ENCODE measurements around the gene CSNK1G3.

CSNK1G3 gene

DNA sequence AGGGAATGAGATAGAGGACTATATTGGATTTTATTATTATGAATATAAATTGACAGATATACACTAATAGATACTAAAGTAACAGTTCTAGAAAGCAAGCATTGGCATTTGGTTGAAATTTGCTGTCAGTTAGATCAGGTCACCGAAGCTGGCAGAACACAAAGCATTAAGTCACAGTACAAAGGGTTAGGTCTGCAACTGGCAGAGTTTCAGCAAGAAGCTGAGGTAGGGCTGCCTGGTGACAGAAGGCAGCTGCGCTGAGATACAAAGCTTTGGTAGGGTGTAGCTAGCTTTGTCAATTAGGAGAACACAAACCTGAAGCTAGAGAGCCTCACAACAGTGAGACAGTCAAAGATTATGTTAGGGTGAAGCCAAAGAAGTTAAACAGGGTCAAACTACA, 6.3 kb upstream of the CSNK1G3 start:
- H2BK120ac ChIP-seq (ENCODE audit: insufficient read depth, low read length, poor library complexity): no peak overlapping the region

DNA sequence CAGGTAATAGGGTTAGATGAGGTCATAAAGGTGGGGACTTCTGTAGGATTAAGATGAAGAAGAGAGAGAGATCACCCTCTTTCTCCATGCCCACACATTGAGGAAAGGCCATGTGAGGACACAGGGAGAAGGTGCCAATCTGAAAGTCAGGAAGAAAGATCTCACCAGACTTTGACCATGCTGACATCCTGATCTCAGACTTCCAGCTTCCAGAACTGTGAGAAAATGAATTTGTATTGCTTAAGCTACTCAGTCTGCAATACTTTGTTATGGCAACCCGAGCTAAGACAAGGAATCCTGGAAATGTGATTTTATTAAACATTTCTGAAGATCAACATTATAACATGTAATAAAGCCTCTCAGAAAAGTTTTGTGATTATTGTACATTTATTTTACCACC, 3.5 kb upstream of the CSNK1G3 start:
- Histone ChIP-seq H2BK12ac (ENCODE audit: low read length) (no peak overlapping the region), H3K9me3 (ENCODE audit: insufficient read depth, low read depth, low read length) (no peaks in the 10 kb centered on the region), H3K36me3 (ENCODE audit: control insufficient read depth in 1 of 2, insufficient read depth in 2 of 2, low read length in 2 of 2) (no peaks in the 10 kb centered on the region), H4K8ac (ENCODE audit: low read depth, low read length) (no peak overlapping the region), H3K4me2 (ENCODE audit: low read length) (no peak overlapping the region), H3K23ac (ENCODE audit: low read length) (no peak overlapping the region), H2BK5ac (ENCODE audit: low read depth, low read length, poor library complexity) (no peak overlapping the region), H4K12ac (ENCODE audit: low read depth, low read length) (no peak overlapping the region), H3K18ac (ENCODE audit: low read length) (no peak overlapping the region), H4K91ac (ENCODE audit: low read depth, low read length) (no peak overlapping the region), H3K27me3 (ENCODE audit: insufficient read depth, low read length) (no peaks in the 10 kb centered on the region), H3K9ac (ENCODE audit: low read length) (no peak overlapping the region), H3K79me1 (ENCODE audit: low read length) (peaks cover 11% of the 10 kb centered on the region), H3K27ac (ENCODE audit: low read depth, low read length) (no peak overlapping the region), H3K4ac (ENCODE audit: low read depth, low read length) (no peak overlapping the region), H2BK120ac (ENCODE audit: insufficient read depth, low read length, poor library complexity) (no peak overlapping the region), H3K79me2 (ENCODE audit: control insufficient read depth, insufficient read depth, low read length, poor library complexity) (peaks cover 13% of the 10 kb centered on the region), H2AFZ (ENCODE audit: insufficient read depth, low read length, poor library complexity) (no peak overlapping the region), H3K4me1 (ENCODE audit: control insufficient read depth in 1 of 2, insufficient read depth in 2 of 2, low read length in 2 of 2) (no peaks in the 10 kb centered on the region), H3K4me3 (ENCODE audit: low read depth, low read length) (no peak overlapping the region), H2AK5ac (ENCODE audit: low read length) (no peak overlapping the region), H3K14ac (ENCODE audit: low read length) (no peak overlapping the region)
- DNase-seq: no peak
- WGBS (ENCODE audit: extremely low coverage, insufficient coverage, insufficient read length): no CpG with 5 or more reads among the region's 1 CpG

More for the DNA sequence above, 6.3 kb upstream of the CSNK1G3 start:
- Histone ChIP-seq H3K79me1 (ENCODE audit: low read length) (no peaks in the 10 kb centered on the region), H3K27ac (ENCODE audit: low read depth, low read length) (no peak overlapping the region), H4K8ac (ENCODE audit: low read depth, low read length) (no peak overlapping the region), H3K4me2 (ENCODE audit: low read length) (no peak overlapping the region), H2BK5ac (ENCODE audit: low read depth, low read length, poor library complexity) (no peak overlapping the region), H3K9ac (ENCODE audit: low read length) (no peak overlapping the region), H3K4me1 (ENCODE audit: control insufficient read depth in 1 of 2, insufficient read depth in 2 of 2, low read length in 2 of 2) (no peaks in the 10 kb centered on the region), H3K23ac (ENCODE audit: low read length) (no peak overlapping the region), H3K4ac (ENCODE audit: low read depth, low read length) (no peak overlapping the region), H2AK5ac (ENCODE audit: low read length) (no peak overlapping the region), H4K12ac (ENCODE audit: low read depth, low read length) (no peak overlapping the region), H3K36me3 (ENCODE audit: control insufficient read depth in 1 of 2, insufficient read depth in 2 of 2, low read length in 2 of 2) (no peaks in the 10 kb centered on the region), H2BK12ac (ENCODE audit: low read length) (no peak overlapping the region), H3K79me2 (ENCODE audit: control insufficient read depth, insufficient read depth, low read length, poor library complexity) (no peaks in the 10 kb centered on the region), H3K18ac (ENCODE audit: low read length) (no peak overlapping the region), H3K4me3 (ENCODE audit: low read depth, low read length) (no peak overlapping the region), H3K27me3 (ENCODE audit: insufficient read depth, low read length) (no peaks in the 10 kb centered on the region), H3K9me3 (ENCODE audit: insufficient read depth, low read depth, low read length) (no peaks in the 10 kb centered on the region), H4K91ac (ENCODE audit: low read depth, low read length) (no peak overlapping the region), H2AFZ (ENCODE audit: insufficient read depth, low read length, poor library complexity) (no peak overlapping the region), H3K14ac (ENCODE audit: low read length) (no peak overlapping the region)
- WGBS (ENCODE audit: extremely low coverage, insufficient coverage, insufficient read length): no CpG with 5 or more reads among the region's 2 CpGs
- DNase-seq: no peak

DNA sequence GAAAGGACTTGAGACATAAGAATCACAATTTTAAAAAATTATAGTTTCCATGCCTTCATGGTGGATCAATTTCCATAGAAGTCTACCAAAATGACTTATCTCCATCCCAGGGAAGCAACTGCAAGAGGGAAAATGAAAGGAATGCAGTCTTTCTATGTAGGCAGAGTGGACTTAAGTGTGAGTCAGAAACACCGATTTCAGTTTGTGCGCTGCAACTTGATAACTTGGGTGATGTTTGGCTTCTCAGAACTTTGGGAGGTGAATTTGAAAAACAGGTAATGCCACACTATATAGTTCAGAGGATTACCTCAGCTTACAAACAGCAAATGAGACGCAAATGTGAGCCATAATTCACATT, 708 bp upstream of the CSNK1G3 start:
- Histone ChIP-seq H3K27ac (ENCODE audit: low read depth, low read length) (peak overlapping the region; percentile 83), H2BK12ac (ENCODE audit: low read length) (no peak overlapping the region), H3K9ac (ENCODE audit: low read length) (no peak overlapping the region), H2AK5ac (ENCODE audit: low read length) (no peak overlapping the region), H3K4ac (ENCODE audit: low read depth, low read length) (no peak overlapping the region), H2AFZ (ENCODE audit: insufficient read depth, low read length, poor library complexity) (peak overlapping the region; percentile 63), H2BK5ac (ENCODE audit: low read depth, low read length, poor library complexity) (peak overlapping the region; percentile 65), H3K4me2 (ENCODE audit: low read length) (peak overlapping the region; percentile 63), H4K12ac (ENCODE audit: low read depth, low read length) (peak overlapping the region; percentile 82), H4K91ac (ENCODE audit: low read depth, low read length) (no peak overlapping the region), H3K14ac (ENCODE audit: low read length) (no peak overlapping the region), H3K79me1 (ENCODE audit: low read length) (peaks cover 11% of the 10 kb centered on the region), H3K4me3 (ENCODE audit: low read depth, low read length) (no peak overlapping the region), H3K9me3 (ENCODE audit: insufficient read depth, low read depth, low read length) (no peaks in the 10 kb centered on the region), H3K23ac (ENCODE audit: low read length) (no peak overlapping the region), H2BK120ac (ENCODE audit: insufficient read depth, low read length, poor library complexity) (no peak overlapping the region), H3K27me3 (ENCODE audit: insufficient read depth, low read length) (no peaks in the 10 kb centered on the region), H3K79me2 (ENCODE audit: control insufficient read depth, insufficient read depth, low read length, poor library complexity) (peaks cover 13% of the 10 kb centered on the region), H3K4me1 (ENCODE audit: control insufficient read depth in 1 of 2, insufficient read depth in 2 of 2, low read length in 2 of 2) (peaks cover 0 to 4% of the 10 kb centered on the region in 2 experiments), H3K18ac (ENCODE audit: low read length) (no peak overlapping the region), H4K8ac (ENCODE audit: low read depth, low read length) (peak overlapping the region; percentile 81), H3K36me3 (ENCODE audit: control insufficient read depth in 1 of 2, insufficient read depth in 2 of 2, low read length in 2 of 2) (no peaks in the 10 kb centered on the region)
- peak; percentile 50 to 90 for DNase-seq
- no CpG with 5 or more reads among the region's 3 CpGs for WGBS (ENCODE audit: extremely low coverage, insufficient coverage, insufficient read length)

DNA sequence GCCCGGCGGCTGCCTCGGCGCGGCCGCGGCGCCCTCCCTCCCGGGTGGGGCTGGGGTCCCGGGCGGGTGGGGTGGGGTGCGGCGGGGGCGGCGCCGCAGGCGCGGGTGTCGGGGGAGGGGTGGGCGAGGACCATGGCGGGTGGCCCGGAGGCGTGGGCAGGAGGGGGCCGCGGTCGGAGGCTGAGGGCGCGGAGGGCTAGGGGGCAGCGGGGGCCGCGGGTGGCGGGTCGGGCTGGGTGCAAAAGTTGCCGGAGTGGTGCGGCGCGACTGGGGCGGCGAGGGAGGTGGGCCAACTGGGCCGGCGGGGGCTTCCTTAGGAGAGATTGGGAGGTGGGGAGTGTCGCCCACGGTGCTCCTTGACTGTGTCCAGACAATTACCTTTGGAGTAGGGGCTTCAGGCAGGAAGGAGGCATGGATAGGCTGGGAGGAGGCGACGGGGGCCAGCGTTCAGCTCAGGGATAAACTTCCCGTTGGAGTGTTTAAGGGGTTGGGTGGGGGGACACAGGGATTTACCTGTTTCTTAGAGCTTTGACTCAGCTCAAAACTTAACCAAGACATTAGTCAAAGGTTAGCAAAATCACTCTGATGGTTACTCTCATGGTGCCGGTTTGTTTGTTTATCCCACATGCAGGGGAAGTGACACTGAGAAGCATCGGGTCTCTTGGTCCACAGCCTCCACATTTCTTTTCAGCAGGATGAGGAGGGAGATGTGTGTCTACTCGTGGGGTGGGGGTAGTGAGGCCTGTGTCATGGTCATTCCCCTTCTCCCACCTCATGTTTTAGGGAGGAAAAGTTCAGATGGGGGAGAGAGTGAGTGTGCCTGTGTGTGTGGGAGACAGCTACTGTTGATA, 859 bp downstream of the CSNK1G3 start:
- Histone ChIP-seq H2BK5ac (ENCODE audit: low read depth, low read length, poor library complexity) (peak overlapping the region; percentile 90), H2AFZ (ENCODE audit: insufficient read depth, low read length, poor library complexity) (peak overlapping the region; percentile 95), H3K9ac (ENCODE audit: low read length) (peak overlapping the region; percentile 72), H3K4ac (ENCODE audit: low read depth, low read length) (peak overlapping the region; percentile 88), H2BK12ac (ENCODE audit: low read length) (no peak overlapping the region), H3K27ac (ENCODE audit: low read depth, low read length) (peak overlapping the region; percentile 84), H3K14ac (ENCODE audit: low read length) (peak overlapping the region; percentile 86), H3K36me3 (ENCODE audit: control insufficient read depth in 1 of 2, insufficient read depth in 2 of 2, low read length in 2 of 2) (no peaks in the 10 kb centered on the region), H4K91ac (ENCODE audit: low read depth, low read length) (peak overlapping the region; percentile 90), H4K8ac (ENCODE audit: low read depth, low read length) (peak overlapping the region; percentile 93), H2AK5ac (ENCODE audit: low read length) (no peak overlapping the region), H3K4me2 (ENCODE audit: low read length) (peak overlapping the region; percentile 66), H3K9me3 (ENCODE audit: insufficient read depth, low read depth, low read length) (no peaks in the 10 kb centered on the region), H2BK120ac (ENCODE audit: insufficient read depth, low read length, poor library complexity) (peak overlapping the region; percentile 68), H4K12ac (ENCODE audit: low read depth, low read length) (peak overlapping the region; percentile 64), H3K79me2 (ENCODE audit: control insufficient read depth, insufficient read depth, low read length, poor library complexity) (peaks cover 13% of the 10 kb centered on the region), H3K4me1 (ENCODE audit: control insufficient read depth in 1 of 2, insufficient read depth in 2 of 2, low read length in 2 of 2) (peaks cover 0 to 4% of the 10 kb centered on the region in 2 experiments), H3K79me1 (ENCODE audit: low read length) (peaks cover 11% of the 10 kb centered on the region), H3K23ac (ENCODE audit: low read length) (no peak overlapping the region), H3K18ac (ENCODE audit: low read length) (peak overlapping the region; percentile 67), H3K4me3 (ENCODE audit: low read depth, low read length) (peak overlapping the region; percentile 87), H3K27me3 (ENCODE audit: insufficient read depth, low read length) (no peaks in the 10 kb centered on the region)
- no CpG with 5 or more reads among the region's 50 CpGs for WGBS (ENCODE audit: extremely low coverage, insufficient coverage, insufficient read length)
- DNase-seq: peak in 1 of 2 donors; percentile 42
